ENCODE results near the gene PLLP. TPM values are rescaled to one million over a fixed set of nuclear protein-coding genes. Genes with fewer than 3 reads are reported as not detected.

The PLLP gene
- total and polyA plus RNA-seq, 2 donors (not counting 1 experiment from before 2014, with no cell fraction given): 0.15 TPM; not detected in 1

- CTCF ChIA-PET: interaction anchor here (1.3 to 18.1 kb wide), 3 partner anchors 17 to 505 kb away, joined by 3 to 364 read pairs (median 3); no protein-coding TSS in a partner anchor
- H3K36me3 ChIP-seq (replicated peaks in 1 of 2; ENCODE audit: control extremely low read depth in 1 of 2, control insufficient read depth in 1 of 2, extremely low read depth in 1 of 2, insufficient read depth in 2 of 2, low read length in 1 of 2): no peaks in the 10 kb centered on the region
- no peaks in the 10 kb centered on the region for H3K9me3 ChIP-seq (ENCODE audit: control extremely low read depth in 1 of 3, control insufficient read depth in 2 of 3, insufficient read depth in 1 of 3, low read length in 2 of 3)
- DNase-seq: peak; percentile 35
- H3K4me3 ChIP-seq (ENCODE audit: control extremely low read depth in 1 of 5, extremely low read depth in 1 of 5, insufficient read depth in 1 of 5, low read depth in 2 of 5, low read length in 4 of 5): peak overlapping the region in 1 of 5 experiments; percentile 2
- H3K79me2 ChIP-seq (ENCODE audit: control insufficient read depth, insufficient read depth, low read length): no peaks in the 10 kb centered on the region
- H4K20me1 ChIP-seq (ENCODE audit: control insufficient read depth, insufficient read depth, low read length, poor library complexity, severe bottlenecking): no peaks in the 10 kb centered on the region
- Mint-ChIP-seq H3K27me3 (no peaks in the 10 kb centered on the region), H3K27ac (peak overlapping the region; percentile 56), H3K4me3 (peak overlapping the region; percentile 48), H3K4me1 (peaks cover 6% of the 10 kb centered on the region), H3K9me3 (ENCODE audit: insufficient read depth) (no peaks in the 10 kb centered on the region)
- peak overlapping the region; percentile 45 for H2AFZ ChIP-seq (ENCODE audit: insufficient read depth, low read depth, low read length, poor library complexity, severe bottlenecking)
- no peak for ATAC-seq (ENCODE audit: low read depth)
- no peak overlapping the region for H3K27ac ChIP-seq (ENCODE audit: low read length in 2 of 2)
- 92% methylated on average over 7 of the region's 13 CpGs for WGBS (ENCODE audit: insufficient coverage)
- intact Hi-C loops (cut with micrococcal nuclease): no loop called here
- POLR2A ChIA-PET: no interaction called here
- H3K9ac ChIP-seq (ENCODE audit: low read length): no peak overlapping the region
- peaks cover 10 to 21% of the 10 kb centered on the region in 2 donors for H3K4me1 ChIP-seq (ENCODE audit: control insufficient read depth in 2 of 2, insufficient read depth in 2 of 2, low read length in 2 of 2)
- no peaks in the 10 kb centered on the region for H3K27me3 ChIP-seq (replicated peaks in 1 of 4; ENCODE audit: control extremely low read depth in 1 of 4, control insufficient read depth in 3 of 4, insufficient read depth in 4 of 4, low read length in 3 of 4)
- TF ChIP-seq EZH2 (IDR thresholded peaks at IDR 0.05; ENCODE audit: borderline replicate concordance, insufficient read depth, low read depth, low read length, poor library complexity, severe bottlenecking) (no peak), CTCF (IDR thresholded peaks at IDR 0.05) (no peak)
- peak overlapping the region; percentile 9 for H3K4me2 ChIP-seq (replicated peaks; ENCODE audit: low read depth, low read length, poor library complexity, severe bottlenecking)
Observed at GRCh38 chr16:57297856-57298255, 13.4 kb upstream of the PLLP start.

- Mint-ChIP-seq H3K9me3 (ENCODE audit: insufficient read depth) (no peaks in the 10 kb centered on the region), H3K27ac (no peak overlapping the region), H3K27me3 (peaks cover 9% of the 10 kb centered on the region), H3K4me1 (peaks cover 6% of the 10 kb centered on the region), H3K4me3 (no peak overlapping the region)
- Histone ChIP-seq H3K79me2 (ENCODE audit: control insufficient read depth, insufficient read depth, low read length) (no peaks in the 10 kb centered on the region), H3K27ac (ENCODE audit: low read length in 2 of 2) (no peak overlapping the region), H3K27me3 (replicated peaks in 1 of 4; ENCODE audit: control extremely low read depth in 1 of 4, control insufficient read depth in 3 of 4, insufficient read depth in 4 of 4, low read length in 3 of 4) (peaks cover 0 to 10% (median 4%) of the 10 kb centered on the region in 4 experiments), H4K20me1 (ENCODE audit: control insufficient read depth, insufficient read depth, low read length, poor library complexity, severe bottlenecking) (no peaks in the 10 kb centered on the region), H3K4me3 (ENCODE audit: control extremely low read depth in 1 of 5, extremely low read depth in 1 of 5, insufficient read depth in 1 of 5, low read depth in 2 of 5, low read length in 4 of 5) (no peak overlapping the region), H3K4me2 (replicated peaks; ENCODE audit: low read depth, low read length, poor library complexity, severe bottlenecking) (no peak overlapping the region), H3K9ac (ENCODE audit: low read length) (no peak overlapping the region), H3K36me3 (replicated peaks in 1 of 2; ENCODE audit: control extremely low read depth in 1 of 2, control insufficient read depth in 1 of 2, extremely low read depth in 1 of 2, insufficient read depth in 2 of 2, low read length in 1 of 2) (no peaks in the 10 kb centered on the region), H3K4me1 (ENCODE audit: control insufficient read depth in 2 of 2, insufficient read depth in 2 of 2, low read length in 2 of 2) (peaks cover 6 to 7% of the 10 kb centered on the region in 2 donors), H2AFZ (ENCODE audit: insufficient read depth, low read depth, low read length, poor library complexity, severe bottlenecking) (no peak overlapping the region), H3K9me3 (ENCODE audit: control extremely low read depth in 1 of 3, control insufficient read depth in 2 of 3, insufficient read depth in 1 of 3, low read length in 2 of 3) (peaks cover 0 to 2% (median 0%) of the 10 kb centered on the region in 3 donors)
- WGBS (ENCODE audit: insufficient coverage): 84% methylated on average over 8 of the region's 14 CpGs
- intact Hi-C loops (cut with micrococcal nuclease): no loop called here
- POLR2A ChIA-PET: no interaction called here
- ATAC-seq (ENCODE audit: low read depth): no peak
- CTCF ChIA-PET: no interaction called here
- no peak for TF ChIP-seq CTCF (IDR thresholded peaks at IDR 0.05)
- no peak for TF ChIP-seq EZH2 (IDR thresholded peaks at IDR 0.05; ENCODE audit: borderline replicate concordance, insufficient read depth, low read depth, low read length, poor library complexity, severe bottlenecking)
- no peak for DNase-seq
Observed at GRCh38 chr16:57289391-57290257, 5.2 kb upstream of the PLLP start.
